GM12801 (cell line): ENCODE results near the gene TAX1BP1.

Experiments
- TF ChIP-seq, protein P1 (sequence below): IDR thresholded peaks from one replicate; pipeline ENCODE4 v1.5.1; 2011; ENCODE audit warnings: control low read depth; ENCODE audit not compliant: insufficient read length; ENCODE audit errors: extremely low read depth

The TAX1BP1 gene

DNA sequence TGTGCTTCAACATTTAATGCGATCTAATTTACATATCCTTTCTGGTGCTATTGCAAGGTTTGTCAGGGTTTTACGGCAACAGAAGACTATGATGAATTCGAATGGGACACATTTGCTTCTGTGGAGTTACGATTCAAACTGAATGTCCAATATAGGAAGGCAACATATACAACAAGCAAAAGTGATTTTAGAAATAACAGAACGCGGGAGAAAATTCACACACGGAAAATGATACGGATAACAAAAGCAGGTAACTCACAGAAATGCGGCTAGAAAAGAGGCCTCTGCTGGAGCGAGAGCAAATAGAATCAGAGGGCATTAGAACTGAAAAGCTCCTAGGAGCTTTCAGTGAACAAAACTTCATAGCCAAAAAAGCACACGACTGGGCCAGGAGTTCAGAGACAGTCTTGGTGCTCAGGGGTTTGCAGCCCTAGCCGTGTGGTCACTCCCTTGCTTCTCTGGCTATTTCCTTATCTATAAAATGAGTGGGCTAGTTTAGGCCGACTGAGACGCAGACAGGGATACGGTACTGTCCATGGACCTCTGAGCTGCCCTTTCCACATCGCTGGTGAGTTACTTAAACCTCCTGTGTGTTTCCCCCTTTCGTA lies 557 bp upstream of the TAX1BP1 start:
- TF ChIP-seq, protein P1, sequence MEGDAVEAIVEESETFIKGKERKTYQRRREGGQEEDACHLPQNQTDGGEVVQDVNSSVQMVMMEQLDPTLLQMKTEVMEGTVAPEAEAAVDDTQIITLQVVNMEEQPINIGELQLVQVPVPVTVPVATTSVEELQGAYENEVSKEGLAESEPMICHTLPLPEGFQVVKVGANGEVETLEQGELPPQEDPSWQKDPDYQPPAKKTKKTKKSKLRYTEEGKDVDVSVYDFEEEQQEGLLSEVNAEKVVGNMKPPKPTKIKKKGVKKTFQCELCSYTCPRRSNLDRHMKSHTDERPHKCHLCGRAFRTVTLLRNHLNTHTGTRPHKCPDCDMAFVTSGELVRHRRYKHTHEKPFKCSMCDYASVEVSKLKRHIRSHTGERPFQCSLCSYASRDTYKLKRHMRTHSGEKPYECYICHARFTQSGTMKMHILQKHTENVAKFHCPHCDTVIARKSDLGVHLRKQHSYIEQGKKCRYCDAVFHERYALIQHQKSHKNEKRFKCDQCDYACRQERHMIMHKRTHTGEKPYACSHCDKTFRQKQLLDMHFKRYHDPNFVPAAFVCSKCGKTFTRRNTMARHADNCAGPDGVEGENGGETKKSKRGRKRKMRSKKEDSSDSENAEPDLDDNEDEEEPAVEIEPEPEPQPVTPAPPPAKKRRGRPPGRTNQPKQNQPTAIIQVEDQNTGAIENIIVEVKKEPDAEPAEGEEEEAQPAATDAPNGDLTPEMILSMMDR: no peak

DNA sequence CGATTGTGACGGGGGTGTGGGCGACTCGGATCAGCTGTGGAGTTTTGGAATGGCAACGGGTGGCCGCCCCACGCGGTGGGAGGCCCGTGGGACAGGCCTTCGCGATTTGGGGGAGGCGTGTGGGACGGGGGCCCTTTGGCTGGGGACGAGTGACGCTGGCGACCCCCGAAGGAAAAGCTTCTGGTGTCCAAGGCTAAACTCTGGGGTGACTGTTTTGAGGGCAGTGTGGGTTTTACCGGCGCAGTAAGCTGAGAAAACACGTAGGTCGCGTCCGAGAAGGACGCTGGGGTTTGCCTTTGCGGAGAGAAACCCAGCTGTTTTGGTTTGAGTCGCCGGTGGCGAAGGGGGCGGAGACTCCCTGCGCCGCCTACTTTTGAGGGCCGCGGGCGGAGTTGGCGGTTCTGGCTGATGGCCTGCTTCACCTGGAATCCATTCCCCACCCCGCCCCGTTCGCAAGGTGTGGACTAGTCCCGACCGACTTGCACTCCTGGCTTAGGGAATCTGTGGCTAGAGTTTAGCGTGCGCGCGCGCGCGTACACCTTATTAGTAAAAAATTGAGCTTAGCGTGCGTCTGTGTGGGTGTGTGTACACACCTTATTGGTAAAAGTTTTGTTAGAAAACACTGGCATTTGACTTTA lies 606 bp downstream of the TAX1BP1 start:
- TF ChIP-seq, protein P1: no peak

DNA sequence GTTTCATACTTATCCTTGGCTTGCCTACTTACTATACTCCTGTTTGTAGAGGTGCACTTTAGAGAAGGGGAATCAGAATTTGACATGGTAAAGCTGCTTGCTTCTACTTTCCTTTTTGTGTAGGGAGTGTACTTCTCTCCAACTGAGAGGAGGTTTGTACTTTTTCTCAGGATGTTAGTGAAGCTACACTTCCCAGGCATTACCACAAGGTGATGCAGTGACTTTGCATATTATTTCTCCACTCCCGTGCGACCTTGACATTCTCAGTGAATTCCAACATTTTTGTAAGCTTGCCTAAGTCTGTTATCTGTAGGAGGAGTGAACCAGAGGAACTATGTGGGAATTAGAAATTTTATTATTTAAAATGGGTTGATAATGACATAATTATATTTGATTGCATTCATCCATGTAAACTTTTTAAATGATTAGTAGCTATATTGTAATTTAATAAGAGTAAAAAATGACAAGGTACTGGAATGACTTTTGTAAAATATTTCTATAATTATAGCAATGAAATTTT lies 5.2 kb downstream of the TAX1BP1 start:
- TF ChIP-seq, protein P1: no peak

DNA sequence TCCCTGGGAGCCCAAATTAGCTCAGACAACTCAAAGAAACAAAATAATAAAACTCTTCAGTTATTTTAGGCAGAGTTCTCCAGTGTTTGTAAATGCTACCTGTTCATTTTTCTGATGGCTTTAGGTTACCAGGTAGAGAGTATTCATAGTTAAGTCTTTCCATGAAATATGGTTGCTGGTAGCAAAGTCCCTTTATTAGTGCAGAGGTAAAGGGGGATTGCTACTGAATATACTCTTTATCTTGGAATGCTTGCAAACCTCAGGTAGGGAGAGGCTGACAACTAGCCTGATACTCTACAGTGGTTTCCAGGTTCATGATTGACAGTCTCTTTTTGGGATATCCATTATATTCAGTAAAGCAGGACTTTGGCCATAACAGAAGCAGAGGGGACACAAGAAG lies 6.5 kb downstream of the TAX1BP1 start:
- TF ChIP-seq, protein P1: no peak

DNA sequence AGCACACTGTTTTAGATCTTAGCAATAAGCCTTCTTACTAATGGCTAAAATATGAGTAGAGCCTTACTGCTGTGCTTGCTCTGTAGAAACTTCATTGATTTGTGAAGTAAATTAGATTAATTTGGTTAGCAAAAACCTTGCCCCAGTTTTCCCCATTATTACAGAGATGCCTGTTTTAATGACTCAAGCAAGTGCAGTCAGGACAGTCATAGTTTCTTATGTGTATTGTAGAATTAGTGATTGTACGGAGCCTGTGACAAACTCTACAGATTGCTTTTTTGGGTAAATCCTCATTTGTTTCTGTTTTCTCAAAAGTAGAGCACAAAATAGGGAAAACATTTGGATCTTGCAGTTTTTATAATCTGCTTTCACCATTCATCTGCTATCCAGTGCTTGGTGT lies 7.0 kb downstream of the TAX1BP1 start:
- TF ChIP-seq, protein P1: no peak

DNA sequence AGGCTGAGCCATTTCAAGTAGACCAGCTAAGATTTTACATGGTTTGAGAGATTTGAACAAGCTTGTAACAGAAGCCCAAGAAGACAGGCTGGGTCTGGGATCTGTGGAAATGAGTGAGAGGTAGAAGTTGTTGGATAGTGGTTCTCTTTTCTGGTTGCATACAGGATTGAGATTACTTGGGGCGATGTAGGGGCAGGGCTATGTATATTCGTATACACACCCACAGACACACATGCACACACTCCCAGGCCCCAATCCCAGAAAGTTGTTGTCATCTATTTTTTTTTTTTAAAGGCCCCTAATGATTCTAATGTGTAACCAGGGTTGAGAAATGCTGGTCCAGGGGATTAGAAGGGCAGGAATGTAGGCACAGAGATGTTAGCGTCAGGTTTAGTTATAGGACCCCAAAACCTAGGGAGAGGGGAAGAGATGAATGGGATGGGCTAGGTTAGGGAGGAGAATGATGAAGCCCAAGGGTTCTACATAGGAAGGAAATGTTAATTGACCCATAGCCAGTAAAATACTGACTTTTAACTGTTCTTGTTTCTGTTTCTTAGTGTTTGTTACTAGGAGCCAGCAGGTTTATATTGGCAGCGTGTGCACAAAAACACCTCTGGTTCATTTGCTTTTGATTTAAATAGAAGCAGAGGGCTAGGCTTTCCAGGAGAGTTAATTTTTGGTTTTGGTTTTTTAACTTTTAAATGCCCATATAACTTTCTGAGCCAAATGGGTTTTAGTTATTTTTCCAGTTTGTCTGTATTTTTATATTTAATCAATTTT lies 7.8 kb downstream of the TAX1BP1 start:
- TF ChIP-seq, protein P1: no peak

DNA sequence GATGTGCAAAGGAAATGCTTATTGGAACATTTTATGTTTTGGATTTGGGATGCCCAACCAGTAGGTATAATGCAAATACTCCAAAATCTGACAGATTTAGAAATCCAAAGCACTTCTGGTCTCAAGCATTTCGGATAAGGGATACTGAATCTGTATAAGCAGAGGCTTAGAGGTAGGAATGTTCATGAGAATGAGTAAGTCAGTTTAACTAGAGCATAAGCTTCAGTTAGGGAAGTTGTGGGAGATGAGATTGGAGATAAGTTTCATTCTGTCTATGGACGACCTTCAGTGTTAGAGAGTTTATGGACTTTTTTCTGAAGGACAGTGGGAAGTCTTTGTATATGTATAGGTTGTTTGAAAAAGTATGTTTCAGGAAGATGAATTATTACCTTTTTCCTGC lies 10.4 kb downstream of the TAX1BP1 start:
- TF ChIP-seq, protein P1: no peak
